ENCODE measurements around the gene HES2. TPM values are rescaled to one million over a fixed set of nuclear protein-coding genes. Genes with fewer than 3 reads are reported as not detected.
A peak's percentile ranks its signal among the peaks of the same experiment; 100 is the strongest.

The HES2 gene
- total and polyA plus RNA-seq, 9 of the 15 experiments (the other 6 are each of a cell fraction or from before 2014, with no cell fraction given): 0.05 to 0.18 (median 0.07) TPM; not detected in 4

- TF ChIP-seq E2F6 (IDR thresholded peaks at IDR 0.05; ENCODE audit: borderline replicate concordance in 1 of 2, extremely low read depth in 1 of 2, insufficient read depth in 1 of 2, insufficient read length in 1 of 2, low read depth in 1 of 2, low read length in 1 of 2, poor library complexity in 1 of 2, severe bottlenecking in 1 of 2) (peak; percentile 35 to 84), SP1 (CRISPR knock-in tag; IDR thresholded peaks at IDR 0.05) (peak; percentile 43; the same call in 1 of the 2 replicates), CCNT2 (IDR thresholded peaks at IDR 0.05; ENCODE audit: borderline replicate concordance, extremely low read depth, insufficient read length, low read depth, low read length) (peak; percentile 16), TFAP4 (CRISPR knock-in tag; IDR thresholded peaks at IDR 0.05; ENCODE audit: borderline replicate concordance) (peak; percentile 79)
Measured at GRCh38 chr1:6440198-6441126, 20.7 kb upstream of the HES2 start (continued).

Measured in K562 (cell line).